Thyroid gland (tissue), 4 donors: ENCODE data around the gene SON.

ENCODE experiments used
- CTCF ChIP-seq, 6 experiments: fragments of 200-600 bp in 3 of 6; fragments of 450-650 bp in 3 of 6; sonication (generic) in 3 of 6; IDR thresholded peaks; one replicate each; pipeline ENCODE4 v1.5.1; 2016 to 2019; ENCODE audit warnings: antibody characterized with exemption in 6 of 6, mild to moderate bottlenecking in 2 of 6, inconsistent platforms in 1 of 6, moderate library complexity in 1 of 6
- POLR2A ChIP-seq, 2 donors: fragments of 450-650 bp; IDR thresholded peaks; one replicate each; pipeline ENCODE4 v1.6.1; 2017; ENCODE audit warnings: antibody characterized with exemption in 2 of 2, mild to moderate bottlenecking in 2 of 2, moderate library complexity in 1 of 2

- TF ChIP-seq CTCF (IDR thresholded peaks at IDR 0.05) (no peak), POLR2A (IDR thresholded peaks at IDR 0.05) (no peak)
Measured at GRCh38 chr21:33505833-33506232, 37.0 kb upstream of the SON start.
